OCI-LY7 (cell line): ENCODE data around the gene NOP9. TPM values are rescaled to one million over a fixed set of nuclear protein-coding genes. Genes with fewer than 3 reads are reported as not detected.

Source experiments
- BruUV-seq: library from RNA; stranded (reverse); fragments of 400-500 nt; replicated peaks from 2 replicates; lab custom pipeline; 2021; lab: Mats Ljungman, UMichigan
- CTCF ChIA-PET: fragments of 300-600 bp; sonication (Branson Sonifier 250); formaldehyde crosslinking; loops from one replicate; lab custom pipeline; 2022; ENCODE audit warnings: antibody characterized with exemption; ENCODE audit not compliant: unreplicated experiment; lab: Charles Lee
- POLR2A ChIA-PET: fragments of 300-600 bp; sonication (Branson Sonifier 250); formaldehyde crosslinking; loops from one replicate; lab custom pipeline; 2022; ENCODE audit warnings: antibody characterized with exemption; lab: Charles Lee
- DNase-seq: peaks from one replicate; pipeline ENCODE4 v3.0.0-alpha.2; 2015; ENCODE audit warnings: low spot score
- H2AFZ ChIP-seq: fragments of 200-600 bp; sonication (generic), shearing (Covaris generic); 2 replicates; pipeline ENCODE4 v1.6.1; 2014; ENCODE audit warnings: mild to moderate bottlenecking, antibody characterized with exemption, low read length, moderate library complexity
- H3K27ac ChIP-seq: fragments of 200-600 bp; sonication (generic); 2 replicates; pipeline ENCODE4 v1.5.1; 2014; ENCODE audit warnings: mixed run types, low read depth, mild to moderate bottlenecking, moderate library complexity, low read length, inconsistent platforms; ENCODE audit not compliant: poor library complexity, severe bottlenecking
- H3K36me3 ChIP-seq: fragments of 200-600 bp; sonication (generic); 2 replicates; pipeline ENCODE4 v1.6.1; 2014; ENCODE audit warnings: mild to moderate bottlenecking, antibody characterized with exemption, low read length, moderate library complexity, mixed read lengths; ENCODE audit not compliant: insufficient read depth
- H3K4me1 ChIP-seq: fragments of 200-600 bp; sonication (generic); 2 replicates; pipeline ENCODE4 v1.5.1; 2014; ENCODE audit warnings: mild to moderate bottlenecking, low read length; ENCODE audit not compliant: insufficient read depth, poor library complexity, severe bottlenecking
- H3K4me2 ChIP-seq: fragments of 200-600 bp; sonication (generic); 2 replicates; pipeline ENCODE4 v1.6.1; 2014; ENCODE audit warnings: mild to moderate bottlenecking, low read length
- H3K4me3 ChIP-seq: fragments of 200-600 bp; sonication (generic); 2 replicates; pipeline ENCODE4 v1.5.1; 2014; ENCODE audit warnings: mild to moderate bottlenecking, low read depth, low read length; ENCODE audit not compliant: poor library complexity, severe bottlenecking
- H3K79me2 ChIP-seq: fragments of 200-600 bp; sonication (generic); 2 replicates; pipeline ENCODE4 v1.6.1; 2016; ENCODE audit warnings: low read depth, mild to moderate bottlenecking, low read length, moderate library complexity, mixed read lengths; ENCODE audit not compliant: insufficient read depth
- H3K9me2 ChIP-seq: fragments of 200-600 bp; sonication (generic); 2 replicates; pipeline ENCODE4 v1.6.1; 2016; ENCODE audit warnings: mild to moderate bottlenecking, low read length, mixed read lengths; ENCODE audit not compliant: insufficient read depth
- H3K9me3 ChIP-seq: fragments of 200-600 bp; sonication (generic); 2 replicates; pipeline ENCODE4 v1.6.1; 2014; ENCODE audit warnings: mild to moderate bottlenecking, mixed run types, low read length, mixed read lengths
- H4K20me1 ChIP-seq: fragments of 200-600 bp; sonication (generic); 2 replicates; pipeline ENCODE4 v1.6.1; 2014; ENCODE audit warnings: mild to moderate bottlenecking, antibody characterized with exemption, low read length, moderate library complexity, mixed read lengths; ENCODE audit not compliant: insufficient read depth
- CTCF ChIP-seq: fragments of 200-600 bp; sonication (generic); conservative IDR thresholded peaks from 2 replicates; pipeline ENCODE4 v1.5.1; 2014; ENCODE audit warnings: mild to moderate bottlenecking, antibody characterized with exemption, low read length, moderate library complexity, mixed read lengths
- EZH2phosphoT487 ChIP-seq: fragments of 200-600 bp; sonication (generic); IDR thresholded peaks from 2 replicates; pipeline ENCODE4 v1.6.1; 2018; ENCODE audit warnings: low read depth, borderline replicate concordance, mild to moderate bottlenecking, mixed run types, antibody characterized with exemption, low read length, moderate library complexity, mixed read lengths
- intact Hi-C: fragments of 100-400 bp; cut with micrococcal nuclease; formaldehyde crosslinking; loops from one replicate; pipeline ENCODE4 v1.10.0; 2022; ENCODE audit not compliant: unreplicated experiment
- total RNA-seq, 2 experiments: library from RNA; depleted of rRNA in 1 of 2; stranded (reverse); fragments of >200 nt in 1 of 2; shearing (Covaris generic) in 1 of 2; gene quantifications; 2 replicates each; pipeline ENCODE4 v1.2.3, GENCODE V29; 2014 to 2022

NOP9 gene
- total RNA-seq, 2 experiments from 2014 or later = 33.2 to 52.6 TPM

- no peaks in the 10 kb centered on the region for H3K79me2 ChIP-seq
- POLR2A ChIA-PET = no interaction called here
- no peak for TF ChIP-seq EZH2phosphoT487
- TF ChIP-seq CTCF = no peak
These were observed 36.6 kb upstream of the NOP9 start, which contains the start of gene TGM1 for GRCh38 chr14:24262821-24263733. Gene TGM1, minus strand, starts transcription at chr14:24263177. Its CDS starts 825 bp downstream, at chr14:24262352.

GRCh38 chr14:24263848-24264247 is 35.8 kb upstream of the NOP9 start:
- no TSS peak for BruUV-seq
- ChIA-PET POLR2A (no interaction called here), CTCF (no interaction called here)

More at GRCh38 chr14:24262821-24263733, 36.6 kb upstream of the NOP9 start, which contains the start of gene TGM1:
- no peak for DNase-seq
- H3K4me2 ChIP-seq = no peak within 1 kb of the TSS
- H3K36me3 ChIP-seq = no peaks in the 10 kb centered on the region
- H3K9me2 ChIP-seq = no peaks in the 10 kb centered on the region
- BruUV-seq = no TSS peak
- H2AFZ ChIP-seq = no peak within 1 kb of the TSS
- no peaks in the 10 kb centered on the region for H4K20me1 ChIP-seq
- CTCF ChIA-PET = no interaction called here
- H3K4me3 ChIP-seq = no peak within 1 kb of the TSS
- peaks cover 12% of the 10 kb centered on the region for H3K4me1 ChIP-seq
- H3K27ac ChIP-seq = no peak within 1 kb of the TSS
- H3K9me3 ChIP-seq = no peaks in the 10 kb centered on the region
- intact Hi-C loops = no loop called here

More at GRCh38 chr14:24263848-24264247, 35.8 kb upstream of the NOP9 start:
- no peak for DNase-seq
- Histone ChIP-seq H3K9me2 (no peaks in the 10 kb centered on the region), H3K27ac (no peak overlapping the region), H2AFZ (no peak overlapping the region), H3K4me1 (peaks cover 12% of the 10 kb centered on the region), H3K4me3 (no peak overlapping the region), H3K36me3 (no peaks in the 10 kb centered on the region), H3K9me3 (no peaks in the 10 kb centered on the region), H4K20me1 (no peaks in the 10 kb centered on the region), H3K79me2 (no peaks in the 10 kb centered on the region), H3K4me2 (no peak overlapping the region)
- intact Hi-C loops = no loop called here
- TF ChIP-seq EZH2phosphoT487 (no peak), CTCF (no peak)
